Ectodermal cell (in vitro differentiated cells): Measurements from ENCODE around the gene SLIT3.
"Not testable (repeated sequence)": the region's sequence is repeated elsewhere in the genome, so short reads cannot be mapped to it uniquely, and the experiment has no call there.

Source experiments
- H3K27ac ChIP-seq: 2 replicates; pipeline ENCODE4 v1.7.0; 2013; ENCODE audit warnings: mild to moderate bottlenecking, low read depth, low read length; ENCODE audit not compliant: insufficient read depth, poor library complexity, severe bottlenecking
- H3K27me3 ChIP-seq: 2 replicates; pipeline ENCODE4 v1.7.0; 2013; ENCODE audit warnings: mild to moderate bottlenecking, low read length; ENCODE audit not compliant: insufficient read depth, control insufficient read depth, poor library complexity, severe bottlenecking
- H3K36me3 ChIP-seq: one replicate; pipeline ENCODE4 v1.7.0; 2013; ENCODE audit warnings: low read length; ENCODE audit not compliant: control insufficient read depth, insufficient read depth
- H3K4me1 ChIP-seq: one replicate; pipeline ENCODE4 v1.7.0; 2013; ENCODE audit warnings: low read length; ENCODE audit not compliant: control insufficient read depth, insufficient read depth
- H3K4me3 ChIP-seq: 2 replicates; pipeline ENCODE4 v1.7.0; 2013; ENCODE audit warnings: low read depth, low read length, control low read depth; ENCODE audit not compliant: insufficient read depth
- H3K9me3 ChIP-seq: 2 replicates; pipeline ENCODE4 v1.7.0; 2013; ENCODE audit warnings: mild to moderate bottlenecking, low read length, moderate library complexity; ENCODE audit not compliant: control insufficient read depth
- WGBS, 2 experiments: methylation state at CpG; one replicate each; pipeline ENCODE4 v1.1.7; 2013; ENCODE audit warnings: missing lambda C conversion rate in 2 of 2; 5-methylcytosine and 5-hydroxymethylcytosine counted together

The SLIT3 gene

DNA sequence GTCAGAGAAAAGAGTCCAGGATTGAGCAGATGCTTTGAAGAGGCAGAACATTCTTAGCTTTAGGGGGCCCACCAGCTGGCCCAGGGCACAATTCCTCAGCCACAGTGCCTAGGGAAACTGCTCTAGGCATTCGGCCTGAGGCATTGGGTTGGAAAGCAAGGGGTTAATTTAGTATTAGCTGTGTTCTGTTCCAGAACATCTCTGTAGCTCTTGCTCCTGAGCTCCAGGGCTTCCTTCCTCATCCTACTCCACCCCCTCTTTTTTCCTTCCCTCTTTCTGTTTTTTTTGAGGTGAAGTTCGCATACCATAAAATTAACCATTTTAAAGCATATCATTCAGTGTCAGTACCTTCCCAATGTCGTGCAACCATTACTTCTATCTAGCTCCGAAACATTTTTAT, 647.3 kb downstream of the SLIT3 start:
- no peak overlapping the region for H3K4me3 ChIP-seq
- 87 to 91% methylated on average over 4 of the region's 4 CpGs for WGBS, 2 experiments
- no peaks in the 10 kb centered on the region for H3K9me3 ChIP-seq
- no peaks in the 10 kb centered on the region for H3K27me3 ChIP-seq
- H3K27ac ChIP-seq = no peak overlapping the region
- peaks cover 16% of the 10 kb centered on the region for H3K4me1 ChIP-seq
- H3K36me3 ChIP-seq = no peaks in the 10 kb centered on the region

DNA sequence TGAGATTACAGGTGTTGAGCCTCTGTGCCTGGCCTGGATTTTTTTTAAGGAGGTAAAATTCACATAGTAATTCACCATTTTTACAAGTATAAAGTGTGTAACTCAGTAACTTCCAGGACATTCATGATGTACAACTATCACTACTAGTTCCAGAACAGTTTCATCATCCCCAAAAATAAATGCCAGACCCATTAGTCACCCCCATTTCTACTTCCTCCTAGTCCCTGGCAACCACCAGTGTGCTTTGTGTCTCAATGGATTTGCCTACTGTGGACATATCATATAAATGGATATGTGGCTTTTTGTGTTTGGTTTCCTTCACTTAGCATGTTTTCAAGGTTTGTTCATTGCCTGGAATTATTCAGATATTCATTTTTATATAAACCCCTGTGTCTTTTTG, 649.3 kb downstream of the SLIT3 start:
- Histone ChIP-seq H3K4me1 (peaks cover 16% of the 10 kb centered on the region), H3K27me3 (no peaks in the 10 kb centered on the region), H3K36me3 (no peaks in the 10 kb centered on the region), H3K27ac (no peak overlapping the region), H3K4me3 (no peak overlapping the region), H3K9me3 (no peaks in the 10 kb centered on the region)

DNA sequence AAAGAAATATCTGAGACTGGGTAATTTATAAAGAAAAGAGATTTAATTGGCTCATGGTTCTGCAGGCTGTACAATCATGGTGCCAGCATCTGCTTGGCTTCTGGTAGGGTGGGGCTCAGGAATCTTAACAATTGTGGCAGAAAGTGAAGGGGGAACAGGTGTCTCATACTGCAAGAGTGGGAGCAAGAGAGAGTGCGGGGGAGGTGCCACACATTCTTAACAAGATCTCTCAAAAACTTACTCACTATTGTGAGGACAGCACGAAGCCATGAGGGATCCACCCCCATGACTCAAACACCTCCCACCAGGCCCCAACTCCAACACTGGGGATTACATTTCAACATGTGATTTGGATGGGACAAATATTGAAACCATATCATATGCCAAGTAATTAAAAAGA, 651.6 kb downstream of the SLIT3 start:
- Histone ChIP-seq H3K27ac (no peak overlapping the region), H3K4me1 (peaks cover 13% of the 10 kb centered on the region), H3K27me3 (no peaks in the 10 kb centered on the region), H3K36me3 (no peaks in the 10 kb centered on the region), H3K4me3 (no peak overlapping the region), H3K9me3 (no peaks in the 10 kb centered on the region)
- WGBS, 2 experiments = 68 to 87% methylated on average over 2 of the region's 2 CpGs

DNA sequence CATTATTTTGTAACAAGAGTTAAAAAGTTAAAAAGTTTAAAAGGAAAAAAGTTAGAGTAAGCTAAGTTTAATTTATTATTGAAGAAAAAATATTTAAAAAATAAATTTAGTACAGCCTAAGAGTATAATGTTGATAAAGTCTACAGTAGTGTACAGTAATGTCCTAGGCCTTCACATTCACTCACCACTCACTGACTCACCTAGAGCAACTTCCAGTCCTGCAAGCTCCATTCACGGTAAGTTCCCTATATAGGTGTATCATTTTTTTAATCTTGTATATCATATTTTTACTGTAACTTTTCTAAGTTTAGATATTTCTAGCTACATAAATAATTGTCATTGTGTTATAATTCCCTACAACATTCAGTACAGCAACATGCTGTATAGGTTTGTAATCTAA, 652.4 kb downstream of the SLIT3 start:
- H3K27ac ChIP-seq = no peak overlapping the region

DNA sequence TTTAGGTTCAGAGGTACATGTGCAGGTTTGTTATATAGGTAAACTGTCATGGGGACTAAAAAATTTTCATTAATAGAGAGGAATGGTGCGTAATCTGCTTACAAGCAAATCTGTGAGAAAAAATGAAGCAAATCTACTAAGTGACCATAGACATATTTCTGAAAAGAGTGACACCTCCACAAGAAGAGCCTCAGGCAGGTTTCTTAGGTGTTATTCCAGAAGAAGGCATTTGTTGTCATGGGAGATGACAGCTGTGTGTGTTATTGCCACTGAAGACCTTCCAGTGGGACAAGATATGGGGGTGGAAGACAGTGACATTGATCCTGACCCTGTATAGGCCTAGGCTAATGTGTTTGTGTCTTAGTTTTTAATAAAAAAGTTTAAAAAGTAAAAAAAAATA, 652.9 kb downstream of the SLIT3 start:
- H3K27ac ChIP-seq = no peak overlapping the region
- H3K27me3 ChIP-seq = no peaks in the 10 kb centered on the region
- H3K36me3 ChIP-seq = no peaks in the 10 kb centered on the region
- whole genome bisulfite sequencing, 2 experiments = 90 to 100% methylated on average over 1 of the region's 1 CpG
- no peak overlapping the region for H3K4me3 ChIP-seq
- H3K9me3 ChIP-seq = no peaks in the 10 kb centered on the region
- H3K4me1 ChIP-seq = peaks cover under 1% of the 10 kb centered on the region

More for the DNA sequence above, 652.4 kb downstream of the SLIT3 start:
- Histone ChIP-seq H3K9me3 (no peaks in the 10 kb centered on the region), H3K4me1 (peaks cover 6% of the 10 kb centered on the region), H3K27me3 (no peaks in the 10 kb centered on the region), H3K36me3 (no peaks in the 10 kb centered on the region), H3K4me3 (no peak overlapping the region)
- WGBS, 2 experiments = 100% methylated on average over 1 of the region's 1 CpG; no CpG with 5 or more reads in 1 of the 2 experiments

DNA sequence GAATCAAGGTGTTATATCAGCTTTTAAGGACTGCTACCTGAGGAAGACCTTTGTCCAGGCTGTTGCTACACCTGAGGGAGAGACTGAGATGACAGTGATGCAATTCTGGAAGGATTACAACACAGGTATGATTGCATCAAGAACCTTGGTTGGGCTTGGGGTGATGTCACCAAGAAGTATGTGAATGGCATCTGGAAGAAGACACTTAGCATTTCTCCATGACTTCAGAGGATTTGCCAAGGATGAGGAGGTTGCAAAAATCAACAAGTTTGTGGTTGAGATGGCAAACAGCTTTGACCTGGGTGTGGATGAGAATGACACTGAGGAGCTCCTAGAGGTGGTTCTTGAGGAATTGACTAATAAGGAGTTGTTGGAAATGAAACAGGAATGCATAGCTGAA, 653.9 kb downstream of the SLIT3 start:
- Histone ChIP-seq H3K36me3 (no peaks in the 10 kb centered on the region), H3K27me3 (no peaks in the 10 kb centered on the region), H3K4me1 (no peaks in the 10 kb centered on the region), H3K4me3 (no peak overlapping the region), H3K9me3 (no peaks in the 10 kb centered on the region), H3K27ac (no peak overlapping the region)

DNA sequence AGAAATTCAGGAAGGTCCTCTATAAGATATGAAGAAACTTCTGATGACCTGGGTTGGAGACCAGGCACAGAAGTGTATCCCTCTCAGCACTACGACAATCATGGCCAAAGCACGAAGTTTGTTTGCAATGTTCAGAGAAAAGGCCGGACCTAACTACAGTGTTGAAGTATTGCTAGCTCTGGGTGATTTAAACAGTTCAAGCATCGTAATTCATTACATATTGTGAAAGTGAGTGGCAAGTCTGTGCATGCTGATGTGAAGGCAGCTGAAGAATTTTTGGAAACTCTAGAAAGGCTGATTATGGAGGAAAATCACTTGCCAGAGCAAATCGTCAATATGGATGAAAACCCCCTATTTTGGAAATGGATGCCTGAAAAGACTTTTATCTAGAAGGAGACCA, 654.6 kb downstream of the SLIT3 start:
- no peak overlapping the region for H3K27ac ChIP-seq
- no peaks in the 10 kb centered on the region for H3K36me3 ChIP-seq
- H3K9me3 ChIP-seq = no peaks in the 10 kb centered on the region
- no peak overlapping the region for H3K4me3 ChIP-seq
- WGBS, 2 experiments = 94% methylated on average over 5 of the region's 5 CpGs
- H3K4me1 ChIP-seq = no peaks in the 10 kb centered on the region
- H3K27me3 ChIP-seq = no peaks in the 10 kb centered on the region

DNA sequence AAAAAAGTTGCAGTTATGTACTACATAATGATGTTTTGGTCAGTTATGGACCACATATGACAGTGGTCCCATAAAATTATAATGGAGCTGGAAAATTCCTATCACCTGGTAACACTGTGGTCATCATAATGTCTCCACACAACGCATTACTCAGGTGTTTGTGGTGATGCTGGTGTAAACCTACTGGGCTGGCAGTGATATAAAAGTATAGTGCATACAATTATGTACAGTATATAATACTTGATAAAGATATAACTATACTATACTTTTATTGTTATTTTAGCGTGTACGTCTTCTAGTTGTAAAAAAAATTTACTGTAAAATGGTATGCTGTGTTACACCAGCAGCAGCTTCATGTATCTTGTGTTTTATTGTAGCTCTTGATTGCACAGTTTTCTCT, 655.7 kb downstream of the SLIT3 start:
- H3K27ac ChIP-seq = no peak overlapping the region
- H3K4me3 ChIP-seq = no peak overlapping the region
- no peaks in the 10 kb centered on the region for H3K36me3 ChIP-seq
- no peaks in the 10 kb centered on the region for H3K4me1 ChIP-seq
- WGBS, 2 experiments = 98 to 100% methylated on average over 3 of the region's 3 CpGs
- H3K9me3 ChIP-seq = no peaks in the 10 kb centered on the region
- H3K27me3 ChIP-seq = no peaks in the 10 kb centered on the region

DNA sequence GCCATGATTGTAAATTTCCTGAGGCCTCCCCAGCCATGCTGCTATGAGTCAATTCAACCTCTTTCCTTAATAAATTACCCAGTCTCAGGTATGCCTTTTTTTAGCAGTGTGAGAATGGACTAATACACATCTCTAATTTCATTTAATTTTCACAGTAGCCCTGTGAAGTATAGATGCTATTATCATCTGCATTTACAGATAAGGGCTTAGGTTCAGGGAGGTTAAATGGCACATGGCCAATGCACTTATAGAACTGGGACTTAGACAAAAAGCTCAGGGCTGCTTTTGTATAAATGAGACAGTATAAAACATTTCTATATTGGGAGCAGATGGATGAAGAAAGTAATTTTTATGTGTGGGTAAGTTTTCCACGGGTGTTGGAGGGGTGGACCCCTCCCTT, 658.9 kb downstream of the SLIT3 start:
- Histone ChIP-seq H3K27ac (no peak overlapping the region), H3K36me3 (no peaks in the 10 kb centered on the region), H3K9me3 (no peaks in the 10 kb centered on the region), H3K4me3 (no peak overlapping the region), H3K27me3 (no peaks in the 10 kb centered on the region), H3K4me1 (no peaks in the 10 kb centered on the region)
- WGBS, 2 experiments = 88 to 92% methylated on average over 1 of the region's 1 CpG

DNA sequence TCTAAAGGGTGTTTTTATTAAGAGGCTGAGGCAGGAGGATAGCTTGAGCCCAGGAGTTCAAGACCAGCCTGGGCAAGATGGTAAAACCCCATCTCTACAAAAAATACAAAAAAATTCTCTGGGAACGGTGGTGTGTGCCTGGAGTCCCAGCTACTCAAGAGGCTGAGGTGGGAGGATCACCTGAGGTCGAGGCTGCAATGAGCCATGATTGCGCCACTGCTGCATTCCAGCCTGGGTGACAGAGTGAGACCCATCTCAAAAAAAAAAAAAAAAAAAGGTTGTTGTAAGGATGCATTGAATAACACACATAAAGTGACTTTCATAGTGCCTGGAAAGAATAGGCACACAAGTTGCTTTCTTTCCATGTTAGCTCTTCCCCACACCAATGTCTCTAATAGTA, 662.1 kb downstream of the SLIT3 start:
- H3K9me3 ChIP-seq, H3K36me3 ChIP-seq: not testable (repeated sequence)
- WGBS, 2 experiments = 94 to 96% methylated on average over 3 of the region's 3 CpGs

DNA sequence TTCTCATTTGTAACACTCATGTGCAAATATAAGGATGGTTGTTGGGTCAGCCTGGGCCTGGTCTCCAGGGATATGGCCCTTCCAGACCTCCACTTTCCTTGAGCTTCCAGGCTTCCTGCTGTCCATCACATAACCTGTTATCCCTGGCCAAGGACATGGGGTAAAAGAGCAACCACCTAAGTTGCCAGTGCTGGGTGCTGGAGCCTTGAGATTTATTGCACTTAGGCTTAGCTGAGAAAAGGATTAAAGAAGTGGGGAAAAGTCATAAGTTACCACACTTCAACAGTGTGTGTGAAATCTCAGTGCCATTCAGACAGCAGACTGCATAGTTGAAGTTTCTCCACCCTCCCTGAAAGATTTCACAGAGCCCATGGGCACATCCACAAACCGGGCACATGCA, 663.1 kb downstream of the SLIT3 start:
- Histone ChIP-seq H3K4me3 (no peak overlapping the region), H3K27me3 (no peaks in the 10 kb centered on the region), H3K36me3 (no peaks in the 10 kb centered on the region), H3K27ac (no peak overlapping the region), H3K4me1 (no peaks in the 10 kb centered on the region), H3K9me3 (no peaks in the 10 kb centered on the region)
- WGBS, 2 experiments = 91 to 100% methylated on average over 1 of the region's 1 CpG

More for the DNA sequence above, 662.1 kb downstream of the SLIT3 start:
- not testable (repeated sequence) for H3K27me3 ChIP-seq, H3K4me1 ChIP-seq, H3K4me3 ChIP-seq, H3K27ac ChIP-seq
